Measurements from ENCODE around the gene DVL3. TPM values are rescaled to one million over a fixed set of nuclear protein-coding genes. Genes with fewer than 3 reads are reported as not detected.

The DVL3 gene
- total RNA-seq, 1 experiment from 2014 or later = 60.7 TPM

- H3K36me3 ChIP-seq (ENCODE audit: control insufficient read depth in 1 of 2, insufficient read depth in 2 of 2, low read length in 2 of 2) = peaks cover 30 to 32% of the 10 kb centered on the region in 2 experiments; a peak in 3 of 4 replicates
- POLR2A ChIA-PET = no interaction called here
- no peaks in the 10 kb centered on the region for H3K27me3 ChIP-seq (ENCODE audit: insufficient read depth, low read length)
- RAD21 ChIA-PET (ENCODE audit: low non-redundant PET in 1 of 2, low total read pairs in 2 of 2, uncharacterized antibody in 2 of 2, unreplicated experiment in 2 of 2) = no interaction called here
- H3K27ac ChIP-seq (ENCODE audit: low read depth, low read length) = no peak overlapping the region
- no peak overlapping the region for H3K4me2 ChIP-seq (ENCODE audit: low read length)
- H3K4me3 ChIP-seq (replicated peaks in 1 of 2; ENCODE audit: low read depth in 1 of 2, low read length in 2 of 2) = no peak overlapping the region
- ATAC-seq (no peak), DNase-seq (ENCODE audit: low read depth, low spot score) (no peak)
- CTCF ChIA-PET = no interaction called here
- no peak for TF ChIP-seq ZNF274 (IDR thresholded peaks at IDR 0.05; ENCODE audit: low read depth, low read length)
- TF ChIP-seq YY1 (IDR thresholded peaks at IDR 0.05; ENCODE audit: extremely low read depth, insufficient replicate concordance, low read depth, low read length) = no peak
- TF ChIP-seq POLR2A (IDR thresholded peaks at IDR 0.05; ENCODE audit: borderline replicate concordance, extremely low read depth, insufficient read depth, insufficient read length) = no peak
- no peak for TF ChIP-seq ATF3 (IDR thresholded peaks at IDR 0.05)
- TF ChIP-seq JUND (IDR thresholded peaks at IDR 0.05) = no peak
- TF ChIP-seq TCF7L2 (IDR thresholded peaks at IDR 0.05; ENCODE audit: borderline replicate concordance, extremely low read depth, insufficient read depth, insufficient read length) = no peak
- TF ChIP-seq POLR2AphosphoS5 (IDR thresholded peaks at IDR 0.05; ENCODE audit: low read depth, low read length) = no peak
- no peak for TF ChIP-seq FOSL1 (IDR thresholded peaks at IDR 0.05; ENCODE audit: low read depth)
- no peak for TF ChIP-seq SIN3A (IDR thresholded peaks at IDR 0.05; ENCODE audit: low read depth)
- TF ChIP-seq CEBPB (IDR thresholded peaks at IDR 0.05; ENCODE audit: low read depth) = no peak
- TF ChIP-seq CTCF (IDR thresholded peaks at IDR 0.05 in 2 of 3, conservative IDR thresholded peaks at IDR 0.05 in 1 of 3; ENCODE audit: borderline replicate concordance in 1 of 3, insufficient read depth in 1 of 3, low read depth in 2 of 3, low read length in 2 of 3) = no peak
- no peak for TF ChIP-seq MAX (IDR thresholded peaks at IDR 0.05)
- TF ChIP-seq EZH2 (IDR thresholded peaks at IDR 0.05) = no peak
- TF ChIP-seq RAD21 (IDR thresholded peaks at IDR 0.05; ENCODE audit: low read depth) = no peak
- TF ChIP-seq SP1 (IDR thresholded peaks at IDR 0.05; ENCODE audit: low read depth) = no peak
- TF ChIP-seq SRF (IDR thresholded peaks at IDR 0.05; ENCODE audit: low read depth) = no peak
- no peak for TF ChIP-seq EGR1 (IDR thresholded peaks at IDR 0.05; ENCODE audit: low read depth)
- no peak for TF ChIP-seq ZFX (IDR thresholded peaks at IDR 0.05)
- TF ChIP-seq ZBTB33 (IDR thresholded peaks at IDR 0.05; ENCODE audit: extremely low read depth, insufficient replicate concordance, low read length) = no peak
- no peaks in the 10 kb centered on the region for H3K9me3 ChIP-seq (ENCODE audit: control insufficient read depth in 1 of 2, insufficient read depth in 1 of 2, low read depth in 1 of 2, low read length in 2 of 2)
- H2AFZ ChIP-seq (ENCODE audit: low read depth, low read length, poor library complexity, severe bottlenecking) = no peak overlapping the region
- intact Hi-C loops (cut with micrococcal nuclease) = no loop called here
- H3K9ac ChIP-seq (ENCODE audit: low read length) = no peak overlapping the region
- no peaks in the 10 kb centered on the region for H3K4me1 ChIP-seq (ENCODE audit: control insufficient read depth in 1 of 2, insufficient read depth in 2 of 2, low read length in 2 of 2)
- H3K79me2 ChIP-seq (ENCODE audit: insufficient read depth, low read length) = peaks cover 14% of the 10 kb centered on the region
- H4K20me1 ChIP-seq (ENCODE audit: insufficient read depth) = no peaks in the 10 kb centered on the region
- H3K9me2 ChIP-seq (ENCODE audit: insufficient read depth) = no peaks in the 10 kb centered on the region
- no TSS peak for BruUV-seq (replicated peaks)
Measured at GRCh38 chr3:184164648-184165330, 9.6 kb downstream of the DVL3 start.
